HEK293 (cell line): ENCODE data around the gene PSAP.

Source experiments
- CTCF ChIA-PET: fragments of 350-600 bp; formaldehyde crosslinking; extraction: SDS; loops from one replicate; lab custom pipeline; 2021; ENCODE audit warnings: antibody characterized with exemption; lab: Yijun Ruan, JAX
- POLR2A ChIA-PET: fragments of 300-600 bp; formaldehyde crosslinking; extraction: SDS; loops from one replicate; lab custom pipeline; 2020; ENCODE audit warnings: antibody characterized with exemption, inconsistent platforms; lab: Yijun Ruan, JAX
- H3K27ac ChIP-seq: fragments of 200-500 bp; sonication (Bioruptor generic); 2 replicates; pipeline ENCODE4 v1.5.1; 2014; ENCODE audit warnings: low read depth, low read length, control low read depth, inconsistent platforms; ENCODE audit errors: extremely low read depth
- H3K36me3 ChIP-seq, 2 experiments: fragments of 200-500 bp in 1 of 2; sonication (Bioruptor generic) in 1 of 2; 1 replicate in 1 of 2; 2 replicates in 1 of 2; pipeline ENCODE4 v1.5.1; 2014 to 2017; ENCODE audit warnings: inconsistent platforms in 2 of 2, low read length in 2 of 2; ENCODE audit not compliant: control insufficient read depth in 2 of 2, insufficient read depth in 1 of 2
- H3K4me1 ChIP-seq: fragments of 200-500 bp; sonication (Bioruptor generic); 2 replicates; pipeline ENCODE4 v1.5.1; 2014; ENCODE audit warnings: mild to moderate bottlenecking, low read length, inconsistent platforms; ENCODE audit not compliant: control insufficient read depth, insufficient read depth
- H3K4me3 ChIP-seq: 2 replicates; pipeline ENCODE4 v1.5.1; 2011; ENCODE audit warnings: low read depth, mild to moderate bottlenecking, control low read depth, low read length, moderate library complexity
- H3K9me3 ChIP-seq: fragments of 200-500 bp; sonication (Bioruptor generic); 2 replicates; pipeline ENCODE4 v1.5.1; 2014; ENCODE audit warnings: low read depth, low read length, inconsistent platforms; ENCODE audit not compliant: control insufficient read depth, insufficient read depth
- GLIS1 ChIP-seq: fragments of 450-650 bp; formaldehyde crosslinking; IDR thresholded peaks from 2 replicates; pipeline ENCODE4 v1.5.1; 2016; ENCODE audit warnings: missing biosample characterization, missing genetic modification characterization
- KLF7 ChIP-seq: fragments of 450-650 bp; formaldehyde crosslinking; IDR thresholded peaks from 2 replicates; pipeline ENCODE4 v1.5.1; 2016; ENCODE audit warnings: missing biosample characterization, missing genetic modification characterization, borderline replicate concordance
- PRDM1 ChIP-seq: fragments of 450-650 bp; formaldehyde crosslinking; IDR thresholded peaks from 2 replicates; pipeline ENCODE4; 2016; ENCODE audit warnings: missing biosample characterization, missing genetic modification characterization
- PRDM6 ChIP-seq: fragments of 450-650 bp; formaldehyde crosslinking; IDR thresholded peaks from 2 replicates; pipeline ENCODE4 v1.5.1; 2017; ENCODE audit warnings: missing biosample characterization, missing genetic modification characterization
- ZBTB17 ChIP-seq: fragments of 450-650 bp; formaldehyde crosslinking; IDR thresholded peaks from 2 replicates; pipeline ENCODE4 v1.5.1; 2016; ENCODE audit warnings: missing biosample characterization, missing genetic modification characterization
- ZBTB20 ChIP-seq: fragments of 450-650 bp; formaldehyde crosslinking; IDR thresholded peaks from 2 replicates; pipeline ENCODE4 v1.5.1; 2016; ENCODE audit warnings: missing biosample characterization, missing genetic modification characterization
- ZNF10 ChIP-seq: fragments of 450-650 bp; formaldehyde crosslinking; IDR thresholded peaks from 2 replicates; pipeline ENCODE4 v1.5.1; 2017; ENCODE audit warnings: missing biosample characterization, missing genetic modification characterization
- ZNF112 ChIP-seq: fragments of 450-650 bp; formaldehyde crosslinking; IDR thresholded peaks from 2 replicates; pipeline ENCODE4 v1.5.0; 2017; ENCODE audit warnings: missing biosample characterization, missing genetic modification characterization
- ZNF121 ChIP-seq: fragments of 450-650 bp; formaldehyde crosslinking; IDR thresholded peaks from 2 replicates; pipeline ENCODE4 v1.5.1; 2016; ENCODE audit warnings: missing biosample characterization, missing genetic modification characterization
- ZNF18 ChIP-seq: fragments of 450-650 bp; formaldehyde crosslinking; IDR thresholded peaks from 2 replicates; pipeline ENCODE4 v1.5.1; 2016; ENCODE audit warnings: missing biosample characterization, missing genetic modification characterization
- ZNF184 ChIP-seq: fragments of 450-650 bp; IDR thresholded peaks from 2 replicates; pipeline ENCODE4 v1.5.1; 2018; ENCODE audit warnings: missing biosample characterization, mild to moderate bottlenecking, missing genetic modification characterization
- ZNF292 ChIP-seq: fragments of 450-650 bp; formaldehyde crosslinking; IDR thresholded peaks from 2 replicates; pipeline ENCODE4 v1.5.1; 2016; ENCODE audit warnings: low read depth, missing biosample characterization, missing genetic modification characterization, borderline replicate concordance
- ZNF335 ChIP-seq: fragments of 450-650 bp; formaldehyde crosslinking; conservative IDR thresholded peaks from 2 replicates; pipeline ENCODE4 v1.5.1; 2016; ENCODE audit warnings: missing biosample characterization, missing genetic modification characterization
- ZNF391 ChIP-seq: fragments of 450-650 bp; formaldehyde crosslinking; IDR thresholded peaks from 2 replicates; pipeline ENCODE4 v1.5.1; 2016; ENCODE audit warnings: low read depth, missing biosample characterization, missing genetic modification characterization, borderline replicate concordance
- ZNF513 ChIP-seq: fragments of 450-650 bp; IDR thresholded peaks from 2 replicates; pipeline ENCODE4 v1.5.1; 2018; ENCODE audit warnings: missing biosample characterization, missing genetic modification characterization
- ZNF623 ChIP-seq: fragments of 450-650 bp; formaldehyde crosslinking; IDR thresholded peaks from 2 replicates; pipeline ENCODE4 v1.5.1; 2016; ENCODE audit warnings: missing biosample characterization, missing genetic modification characterization
- ZNF658 ChIP-seq: fragments of 450-650 bp; formaldehyde crosslinking; IDR thresholded peaks from 2 replicates; pipeline ENCODE4; 2016; ENCODE audit warnings: missing biosample characterization, missing genetic modification characterization
- ZNF785 ChIP-seq: fragments of 450-650 bp; formaldehyde crosslinking; IDR thresholded peaks from 2 replicates; pipeline ENCODE4 v1.5.1; 2016; ENCODE audit warnings: missing biosample characterization, missing genetic modification characterization
- ZNF837 ChIP-seq: fragments of 450-650 bp; formaldehyde crosslinking; IDR thresholded peaks from 2 replicates; pipeline ENCODE4 v1.5.1; 2016; ENCODE audit warnings: missing biosample characterization, missing genetic modification characterization
- ZSCAN30 ChIP-seq: fragments of 450-650 bp; IDR thresholded peaks from 2 replicates; pipeline ENCODE4 v1.5.1; 2018; ENCODE audit warnings: missing biosample characterization, mild to moderate bottlenecking, missing genetic modification characterization, moderate library complexity

PSAP gene

GRCh38 chr10:71850021-71850742 lies 869 bp downstream of the PSAP start:
- TF ChIP-seq ZNF335 (tag by site-specific recombination) (peak; percentile 94), ZSCAN30 (tag by site-specific recombination) (0 out of 2 replicates have a peak, but pooled peaks have one; percentile 11), PRDM1 (peak; percentile 63; the same call in 1 of the 2 replicates), ZNF10 (tag by site-specific recombination) (no peak)
- H3K9me3 ChIP-seq = no peaks in the 10 kb centered on the region
- peak overlapping the region; percentile 65; the same call in 1 of the 2 replicates for H3K27ac ChIP-seq
- ChIA-PET CTCF (interaction anchor here (0.6 to 2.2 kb wide), 4 partner anchors 13 to 1968 kb away, joined by 3 to 7 read pairs (median 5); no protein-coding TSS in a partner anchor), POLR2A (interaction anchor here (0.6 to 2.3 kb wide), 5 partner anchors 10 to 482 kb away, joined by 3 to 53 read pairs (median 4); no protein-coding TSS in a partner anchor)
- H3K36me3 ChIP-seq = no peaks in the 10 kb centered on the region
- H3K4me1 ChIP-seq = 0 out of 2 replicates have a peak, but pooled peaks cover 10% of the 10 kb centered on the region
- peak overlapping the region; percentile 93 for H3K4me3 ChIP-seq

- H3K36me3 ChIP-seq = no peaks in the 10 kb centered on the region
- CTCF ChIA-PET = interaction anchor here (1.2 to 2.2 kb wide), 3 partner anchors 12 to 47 kb away, joined by 4 to 7 read pairs (median 6); no protein-coding TSS in a partner anchor
- H3K4me3 ChIP-seq = no peak overlapping the region
- H3K9me3 ChIP-seq = no peaks in the 10 kb centered on the region
- TF ChIP-seq ZBTB17 (tag by site-specific recombination) = peak; percentile 27; the same call in 1 of the 2 replicates
- peak; percentile 98 for TF ChIP-seq ZNF121 (tag by site-specific recombination)
- TF ChIP-seq ZNF513 (tag by site-specific recombination) = no peak
- peak; percentile 96 for TF ChIP-seq ZNF184 (tag by site-specific recombination)
- TF ChIP-seq ZNF837 (tag by site-specific recombination) = no peak
- 0 out of 2 replicates have a peak, but pooled peaks cover 10% of the 10 kb centered on the region for H3K4me1 ChIP-seq
- POLR2A ChIA-PET = interaction anchor here (0.6 to 2.3 kb wide), 4 partner anchors 10 to 43 kb away, joined by 3 to 53 read pairs (median 28); no protein-coding TSS in a partner anchor
- no peak overlapping the region for H3K27ac ChIP-seq
These were observed 1.6 kb downstream of the PSAP start for GRCh38 chr10:71849461-71849908.

- Histone ChIP-seq H3K4me1 (0 out of 2 replicates have a peak, but pooled peaks cover 10% of the 10 kb centered on the region), H3K4me3 (no peak overlapping the region), H3K36me3 (no peaks in the 10 kb centered on the region), H3K9me3 (no peaks in the 10 kb centered on the region), H3K27ac (no peak overlapping the region)
- POLR2A ChIA-PET = interaction anchor here (0.6 kb wide), 2 partner anchors 28 to 42 kb away, joined by 3 to 11 read pairs; no protein-coding TSS in a partner anchor
- CTCF ChIA-PET = interaction anchor here (0.6 to 2.2 kb wide), 4 partner anchors 8 to 48 kb away, joined by 3 to 7 read pairs (median 4); no protein-coding TSS in a partner anchor
- no peak for TF ChIP-seq KLF7 (tag by site-specific recombination)
- TF ChIP-seq ZNF10 (tag by site-specific recombination) = no peak
- TF ChIP-seq ZBTB20 (tag by site-specific recombination) = peak; percentile 81
- TF ChIP-seq ZNF18 = no peak
- TF ChIP-seq ZNF292 (tag by site-specific recombination) = no peak
- TF ChIP-seq ZNF623 (tag by site-specific recombination) = no peak
- TF ChIP-seq ZNF658 (tag by site-specific recombination) = no peak
- no peak for TF ChIP-seq GLIS1
- TF ChIP-seq ZNF391 (tag by site-specific recombination) = no peak
- no peak for TF ChIP-seq ZNF112 (tag by site-specific recombination)
- peak; percentile 77 for TF ChIP-seq PRDM1
- no peak for TF ChIP-seq ZNF785 (tag by site-specific recombination)
- TF ChIP-seq PRDM6 (tag by site-specific recombination) = no peak
These were observed 2.5 kb downstream of the PSAP start for GRCh38 chr10:71848325-71849275.
